Activated CD8-positive, alpha-beta memory T cell treated with anti-CD3 and anti-CD28 coated beads for 48 hours (primary cell): ENCODE results near the gene MTFMT.

Experiments
- DNase-seq, 3 experiments: peaks; one replicate each; pipeline ENCODE4 v3.0.0-alpha.2; 2020; ENCODE audit warnings: low read depth in 2 of 3, low spot score in 2 of 3

MTFMT gene

GRCh38 chr15:64989416-64990167 is 39.8 kb downstream of the MTFMT start, which contains the start of gene SPG21:
TSS of gene SPG21 (minus strand) at chr15:64989914. CDS start at chr15:64983569, 6,345 bp downstream.
- DNase-seq = peak; percentile 78 to 87 (median 78)

GRCh38 chr15:64987136-64987535 is 42.3 kb downstream of the MTFMT start:
- no peak for DNase-seq

GRCh38 chr15:64985366-64986033 is 43.9 kb downstream of the MTFMT start:
- DNase-seq = no peak

- no peak for DNase-seq
These were observed 47.0 kb downstream of the MTFMT start for GRCh38 chr15:64982472-64982871.

- DNase-seq = no peak
These were observed 47.5 kb downstream of the MTFMT start for GRCh38 chr15:64981812-64982431.

GRCh38 chr15:64979252-64979710 is 50.2 kb downstream of the MTFMT start:
- DNase-seq = no peak

- no peak for DNase-seq
These were observed 54.0 kb downstream of the MTFMT start for GRCh38 chr15:64975390-64975789.

GRCh38 chr15:64970698-64971097 is 58.7 kb downstream of the MTFMT start:
- DNase-seq = no peak

GRCh38 chr15:64969401-64969800 is 60.0 kb downstream of the MTFMT start:
- DNase-seq = no peak

- DNase-seq = no peak
These were observed 68.4 kb downstream of the MTFMT start for GRCh38 chr15:64961013-64961412.

GRCh38 chr15:64960153-64960552 is 69.3 kb downstream of the MTFMT start:
- DNase-seq = no peak

GRCh38 chr15:64959128-64959527 is 70.3 kb downstream of the MTFMT start:
- no peak for DNase-seq

- DNase-seq = no peak
These were observed 75.0 kb downstream of the MTFMT start for GRCh38 chr15:64954395-64954794.

GRCh38 chr15:64951777-64952418 is 77.5 kb downstream of the MTFMT start:
- no peak for DNase-seq
